ENCODE measurements around the gene YWHAG. TPM values are rescaled to one million over a fixed set of nuclear protein-coding genes. Genes with fewer than 3 reads are reported as not detected.
"Not testable (repeated sequence)": the region's sequence is repeated elsewhere in the genome, so short reads cannot be mapped to it uniquely, and the experiment has no call there.

YWHAG gene
- total RNA-seq, 1 donor from 2014 or later: 223 TPM

GRCh38 chr7:76337147-76337546, 21.6 kb downstream of the YWHAG start:
- H3K36me3 ChIP-seq: peaks cover 8% of the 10 kb centered on the region
- H3K4me3 ChIP-seq: no peak overlapping the region
- no peaks in the 10 kb centered on the region for H3K9me3 ChIP-seq (replicated peaks)
- DNase-seq: no peak
- intact Hi-C loops (cut with micrococcal nuclease): no loop called here
- no peak for TF ChIP-seq CTCF (IDR thresholded peaks at IDR 0.05; ENCODE audit: borderline replicate concordance)
- H3K27ac ChIP-seq (replicated peaks): peak overlapping the region; percentile 90
- H3K4me1 ChIP-seq: peaks cover 100% of the 10 kb centered on the region
- no peaks in the 10 kb centered on the region for H3K27me3 ChIP-seq (ENCODE audit: low read depth)

- H3K36me3 ChIP-seq: peaks cover 8% of the 10 kb centered on the region
- H3K9me3 ChIP-seq (replicated peaks): no peaks in the 10 kb centered on the region
- H3K27ac ChIP-seq (replicated peaks): peak overlapping the region; percentile 90
- intact Hi-C loops (cut with micrococcal nuclease): no loop called here
- TF ChIP-seq CTCF (IDR thresholded peaks at IDR 0.05; ENCODE audit: borderline replicate concordance): no peak
- peaks cover 100% of the 10 kb centered on the region for H3K4me1 ChIP-seq
- H3K4me3 ChIP-seq: no peak overlapping the region
- no peaks in the 10 kb centered on the region for H3K27me3 ChIP-seq (ENCODE audit: low read depth)
- no peak for DNase-seq
These were observed 22.7 kb downstream of the YWHAG start for GRCh38 chr7:76336094-76336493.

DNA sequence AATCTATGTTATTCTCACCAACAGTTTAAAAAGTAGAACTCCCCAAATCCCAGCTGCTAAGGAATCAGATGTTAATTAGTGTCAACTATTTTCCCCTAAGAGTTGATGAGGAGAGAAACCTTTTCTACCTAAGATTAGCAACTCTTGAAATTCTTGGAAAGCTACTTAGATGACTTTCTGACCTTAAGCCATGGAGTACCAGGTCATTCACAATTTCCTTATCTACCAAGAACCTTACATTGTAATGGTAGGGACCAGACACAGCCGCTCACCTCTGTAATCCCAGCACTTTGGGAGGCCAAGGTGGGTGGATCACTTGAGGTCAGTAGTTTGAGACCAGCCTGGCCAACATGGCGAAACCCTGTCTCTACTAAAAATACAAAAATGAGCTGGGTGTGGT, 23.4 kb downstream of the YWHAG start:
- not testable (repeated sequence) for H3K27me3 ChIP-seq (ENCODE audit: low read depth); H3K36me3 ChIP-seq

GRCh38 chr7:76334320-76334967, 24.3 kb downstream of the YWHAG start:
- no peak for TF ChIP-seq CTCF (IDR thresholded peaks at IDR 0.05; ENCODE audit: borderline replicate concordance)
- Histone ChIP-seq H3K27me3 (ENCODE audit: low read depth) (no peaks in the 10 kb centered on the region), H3K4me1 (peaks cover 99% of the 10 kb centered on the region), H3K4me3 (no peak overlapping the region), H3K27ac (replicated peaks) (peak overlapping the region; percentile 90), H3K36me3 (peaks cover 11% of the 10 kb centered on the region), H3K9me3 (replicated peaks) (no peaks in the 10 kb centered on the region)
- intact Hi-C loops (cut with micrococcal nuclease): no loop called here
- no peak for DNase-seq

More for the DNA sequence above, 23.4 kb downstream of the YWHAG start:
- Histone ChIP-seq H3K27ac (replicated peaks) (peak overlapping the region; percentile 90), H3K4me1 (peaks cover 100% of the 10 kb centered on the region)
- DNase-seq; H3K4me3 ChIP-seq; H3K9me3 ChIP-seq (replicated peaks); intact Hi-C loops (cut with micrococcal nuclease): not testable (repeated sequence)

DNA sequence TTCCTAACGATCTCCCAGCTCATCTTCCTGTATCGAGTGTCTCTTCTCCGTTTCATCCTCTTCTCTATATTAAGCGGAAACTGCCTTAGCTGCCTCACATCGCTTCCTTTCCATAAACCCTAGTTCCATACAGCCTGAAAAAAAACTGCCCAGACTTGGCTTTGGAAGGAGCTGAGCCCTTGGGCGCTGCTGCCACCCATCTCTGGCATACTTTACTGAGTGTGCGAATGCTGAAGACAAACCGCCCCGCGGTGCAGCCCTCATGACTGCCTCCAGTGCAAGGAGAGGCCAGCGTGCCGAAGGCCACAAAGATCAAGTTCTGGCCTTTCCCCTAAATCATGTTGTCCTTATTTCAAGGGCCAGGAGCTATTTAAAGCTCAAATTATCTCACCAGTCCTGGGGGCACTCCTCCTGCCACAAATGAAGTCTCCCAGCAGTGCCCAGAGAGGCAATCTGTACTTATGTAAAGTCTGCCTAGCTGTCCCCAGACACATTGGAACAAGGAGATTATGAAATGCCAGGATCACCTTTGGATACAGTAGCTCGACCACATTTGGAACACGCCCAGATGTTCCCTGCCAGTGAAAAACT, 25.2 kb downstream of the YWHAG start:
- H3K27ac ChIP-seq (replicated peaks): peak overlapping the region; percentile 90
- no peaks in the 10 kb centered on the region for H3K9me3 ChIP-seq (replicated peaks)
- peak; percentile 80 for DNase-seq
- intact Hi-C loops (cut with micrococcal nuclease): no loop called here
- H3K4me3 ChIP-seq: peak overlapping the region; percentile 34
- H3K36me3 ChIP-seq: peaks cover 16% of the 10 kb centered on the region
- no peaks in the 10 kb centered on the region for H3K27me3 ChIP-seq (ENCODE audit: low read depth)
- peaks cover 99% of the 10 kb centered on the region for H3K4me1 ChIP-seq
- no peak for TF ChIP-seq CTCF (IDR thresholded peaks at IDR 0.05; ENCODE audit: borderline replicate concordance)

GRCh38 chr7:76332078-76332477, 26.7 kb downstream of the YWHAG start:
- peaks cover 99% of the 10 kb centered on the region for H3K4me1 ChIP-seq
- no peak for TF ChIP-seq CTCF (IDR thresholded peaks at IDR 0.05; ENCODE audit: borderline replicate concordance)
- H3K4me3 ChIP-seq: peak overlapping the region; percentile 34
- no peak for DNase-seq
- peak overlapping the region; percentile 90 for H3K27ac ChIP-seq (replicated peaks)
- H3K27me3 ChIP-seq (ENCODE audit: low read depth): no peaks in the 10 kb centered on the region
- H3K36me3 ChIP-seq: peaks cover 30% of the 10 kb centered on the region
- H3K9me3 ChIP-seq (replicated peaks): no peaks in the 10 kb centered on the region
- intact Hi-C loops (cut with micrococcal nuclease): no loop called here
